ENCODE measurements around the gene ABCF1.
"Not testable (repeated sequence)": the region's sequence is repeated elsewhere in the genome, so short reads cannot be mapped to it uniquely, and the experiment has no call there.

The ABCF1 gene

GRCh38 chr6:30571075-30571761 is at the start of gene ABCF1:
TSS of gene ABCF1 (plus strand) at chr6:30571442. CDS start at chr6:30571488, 46 bp downstream.
- H3K4me3 ChIP-seq (ENCODE audit: low read length), result peak within 1 kb of the TSS; percentile 91
- TF ChIP-seq, protein P1, sequence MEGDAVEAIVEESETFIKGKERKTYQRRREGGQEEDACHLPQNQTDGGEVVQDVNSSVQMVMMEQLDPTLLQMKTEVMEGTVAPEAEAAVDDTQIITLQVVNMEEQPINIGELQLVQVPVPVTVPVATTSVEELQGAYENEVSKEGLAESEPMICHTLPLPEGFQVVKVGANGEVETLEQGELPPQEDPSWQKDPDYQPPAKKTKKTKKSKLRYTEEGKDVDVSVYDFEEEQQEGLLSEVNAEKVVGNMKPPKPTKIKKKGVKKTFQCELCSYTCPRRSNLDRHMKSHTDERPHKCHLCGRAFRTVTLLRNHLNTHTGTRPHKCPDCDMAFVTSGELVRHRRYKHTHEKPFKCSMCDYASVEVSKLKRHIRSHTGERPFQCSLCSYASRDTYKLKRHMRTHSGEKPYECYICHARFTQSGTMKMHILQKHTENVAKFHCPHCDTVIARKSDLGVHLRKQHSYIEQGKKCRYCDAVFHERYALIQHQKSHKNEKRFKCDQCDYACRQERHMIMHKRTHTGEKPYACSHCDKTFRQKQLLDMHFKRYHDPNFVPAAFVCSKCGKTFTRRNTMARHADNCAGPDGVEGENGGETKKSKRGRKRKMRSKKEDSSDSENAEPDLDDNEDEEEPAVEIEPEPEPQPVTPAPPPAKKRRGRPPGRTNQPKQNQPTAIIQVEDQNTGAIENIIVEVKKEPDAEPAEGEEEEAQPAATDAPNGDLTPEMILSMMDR (IDR thresholded peaks at IDR 0.05; ENCODE audit: insufficient read depth, low read depth, low read length, missing control alignments), result no peak
- DNase-seq (ENCODE audit: low read depth), result peak; percentile 99

GRCh38 chr6:30521952-30522351 is 49.3 kb upstream of the ABCF1 start:
- H3K4me3 ChIP-seq (ENCODE audit: low read length), result not testable (repeated sequence)
- peak; percentile 42 for DNase-seq (ENCODE audit: low read depth)

- not testable (repeated sequence) for DNase-seq (ENCODE audit: low read depth); H3K4me3 ChIP-seq (ENCODE audit: low read length)
These were observed 44.8 kb upstream of the ABCF1 start for GRCh38 chr6:30526444-30526843.

GRCh38 chr6:30529349-30529875 is 41.8 kb upstream of the ABCF1 start:
- not testable (repeated sequence) for H3K4me3 ChIP-seq (ENCODE audit: low read length); DNase-seq (ENCODE audit: low read depth)

DNA sequence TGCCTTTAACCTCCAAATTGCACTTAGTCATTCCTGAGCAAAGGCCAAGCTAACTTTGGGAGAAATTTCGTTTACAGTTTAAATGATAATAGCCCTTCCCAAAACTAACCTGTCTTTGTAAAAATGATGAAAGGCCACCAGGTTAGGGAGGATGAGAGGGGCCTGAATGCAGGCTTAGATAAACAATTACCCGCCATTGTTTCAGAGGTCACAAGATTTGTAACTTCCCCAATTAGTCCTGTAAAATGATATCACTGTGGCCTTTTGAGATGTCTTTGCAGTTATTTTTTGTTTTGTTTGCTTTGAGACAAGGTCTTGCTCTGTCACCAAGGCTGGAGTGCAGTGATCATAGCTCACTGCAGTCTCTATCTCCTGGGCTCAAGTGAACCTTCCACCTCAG is 41.2 kb upstream of the ABCF1 start:
- TF ChIP-seq, protein P1 (IDR thresholded peaks at IDR 0.05; ENCODE audit: insufficient read depth, low read depth, low read length, missing control alignments), result no peak
- DNase-seq (ENCODE audit: low read depth), result no peak
- no peak overlapping the region for H3K4me3 ChIP-seq (ENCODE audit: low read length)

DNA sequence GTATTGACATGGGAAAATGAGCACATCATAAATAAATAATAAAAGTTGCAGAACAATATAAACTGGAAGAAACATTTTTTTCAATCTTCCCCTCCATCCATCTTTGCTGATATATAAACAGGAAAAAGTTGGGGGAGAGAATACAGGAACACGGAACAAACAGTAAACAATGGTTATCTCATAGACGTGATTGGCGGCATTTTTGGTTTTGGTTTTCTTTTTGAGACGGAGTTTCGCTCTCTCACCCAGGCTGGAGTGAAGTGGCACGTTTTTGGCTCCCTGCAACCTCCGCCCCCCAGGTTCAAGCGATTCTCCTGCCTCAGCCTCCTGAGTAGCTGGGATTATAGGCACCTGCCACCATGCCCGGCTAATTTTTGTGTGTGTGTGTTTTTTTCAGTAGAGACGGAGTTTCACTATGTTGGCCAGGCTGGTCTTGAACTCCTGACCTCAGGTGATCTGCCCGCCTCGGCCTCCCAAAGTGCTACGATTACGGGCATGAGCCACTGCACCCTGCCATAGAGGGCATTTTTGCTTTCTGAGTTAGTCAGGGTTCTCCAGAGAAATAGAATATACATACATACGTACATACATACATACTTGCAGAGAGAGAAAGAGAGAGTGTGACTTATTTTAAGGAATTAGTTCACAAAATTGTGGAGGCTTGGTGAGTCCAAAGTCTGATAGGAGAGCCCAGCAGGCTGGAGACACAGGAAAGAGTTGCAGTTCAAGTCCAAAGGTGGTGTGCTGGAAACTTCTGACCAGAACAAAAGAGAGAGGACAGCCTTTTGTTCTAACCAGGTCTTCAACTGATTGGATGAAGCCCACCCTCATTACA is 37.6 kb upstream of the ABCF1 start:
- DNase-seq (ENCODE audit: low read depth), result no peak
- H3K4me3 ChIP-seq (ENCODE audit: low read length), result no peak overlapping the region
- TF ChIP-seq, protein P1 (IDR thresholded peaks at IDR 0.05; ENCODE audit: insufficient read depth, low read depth, low read length, missing control alignments), result no peak

DNA sequence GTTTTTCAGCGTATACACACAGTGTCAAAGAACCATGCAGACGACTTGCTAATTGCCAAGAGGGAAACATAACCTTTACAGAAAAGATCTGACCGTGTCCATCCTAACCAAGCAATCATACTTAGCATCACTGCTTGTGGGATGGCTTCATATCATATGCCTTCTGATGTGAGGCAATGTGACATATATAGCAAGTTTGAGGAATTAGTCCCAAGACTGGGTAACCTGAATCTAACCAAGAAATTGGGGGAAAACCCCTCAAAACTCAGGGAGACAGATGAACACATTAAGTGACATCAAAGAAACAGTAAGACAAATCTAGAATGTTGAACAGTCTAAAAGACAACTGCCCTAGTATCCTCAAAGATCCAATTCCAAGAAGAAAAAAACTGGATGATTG is 33.3 kb upstream of the ABCF1 start:
- DNase-seq (ENCODE audit: low read depth), result no peak
- TF ChIP-seq, protein P1 (IDR thresholded peaks at IDR 0.05; ENCODE audit: insufficient read depth, low read depth, low read length, missing control alignments), result no peak
- no peak overlapping the region for H3K4me3 ChIP-seq (ENCODE audit: low read length)

- TF ChIP-seq, protein P1 (IDR thresholded peaks at IDR 0.05; ENCODE audit: insufficient read depth, low read depth, low read length, missing control alignments), result peak; percentile 100
- peak; percentile 89 for DNase-seq (ENCODE audit: low read depth)
- peak overlapping the region; percentile 26 for H3K4me3 ChIP-seq (ENCODE audit: low read length)
These were observed 29.5 kb upstream of the ABCF1 start for GRCh38 chr6:30541515-30542403.

Data from epithelial cell of esophagus (primary cell).